Stomach (tissue), 9 donors: Measurements from ENCODE around the gene RAI1. TPM values are rescaled to one million over a fixed set of nuclear protein-coding genes. Genes with fewer than 3 reads are reported as not detected.

ENCODE experiments used
- DNase-seq, 2 donors: peaks; one replicate each; pipeline versions ENCODE4 v3.0.0 to v3.0.0-alpha.2; 2013 to 2019
- H3K27ac ChIP-seq, 5 donors: fragments of 200-600 bp in 4 of 5; sonication (generic) in 4 of 5; one replicate each; pipeline ENCODE4 v1.5.1; 2013 to 2019; ENCODE audit warnings: mild to moderate bottlenecking in 1 of 5, moderate library complexity in 1 of 5
- H3K27me3 ChIP-seq, 3 donors: fragments of 200-600 bp; sonication (generic); one replicate each; pipeline ENCODE4 v1.5.1; 2017 to 2019; ENCODE audit warnings: mixed run types in 1 of 3
- H3K36me3 ChIP-seq, 4 donors: fragments of 200-600 bp; sonication (generic); 1 replicate in 3 of 4; 2 replicates in 1 of 4; pipeline ENCODE4 v1.5.1; 2016 to 2019
- H3K4me1 ChIP-seq, 4 donors: fragments of 200-600 bp; sonication (generic); one replicate each; pipeline ENCODE4 v1.5.1; 2016 to 2019
- H3K4me3 ChIP-seq, 4 donors: fragments of 200-600 bp; sonication (generic) in 3 of 4; one replicate each; pipeline ENCODE4 v1.5.1; 2016 to 2019; ENCODE audit warnings: mild to moderate bottlenecking in 1 of 4
- H3K9me3 ChIP-seq, 4 donors: fragments of 200-600 bp; sonication (generic); one replicate each; pipeline ENCODE4 v1.5.1; 2016 to 2019
- CTCF ChIP-seq, 7 experiments: fragments of 450-650 bp in 4 of 7; fragments of 200-600 bp in 3 of 7; sonication (generic) in 3 of 7; IDR thresholded peaks; one replicate each; pipeline ENCODE4 v1.5.1; 2016 to 2019; ENCODE audit warnings: antibody characterized with exemption in 7 of 7, control low read depth in 2 of 7, mild to moderate bottlenecking in 1 of 7
- EP300 ChIP-seq: sonication (generic); formaldehyde crosslinking; IDR thresholded peaks from one replicate; pipeline ENCODE4 v1.6.1; 2017; ENCODE audit warnings: antibody characterized with exemption
- POLR2A ChIP-seq, 4 donors: fragments of 450-650 bp; IDR thresholded peaks; one replicate each; pipeline ENCODE4 v1.6.1; 2016; ENCODE audit warnings: antibody characterized with exemption in 4 of 4, control low read depth in 2 of 4, mild to moderate bottlenecking in 1 of 4, moderate library complexity in 1 of 4
- POLR2AphosphoS5 ChIP-seq, 3 donors: sonication (generic); formaldehyde crosslinking; IDR thresholded peaks; one replicate each; pipeline ENCODE4 v1.6.1; 2016; ENCODE audit warnings: antibody characterized with exemption in 3 of 3
- WGBS, 5 donors: extraction: QIAGEN DNeasy Blood & Tissue Kit in 3 of 5; methylation state at CpG; one replicate each; pipeline versions ENCODE4 v1.1.5 to v1.1.7; 2013 to 2018; 5-methylcytosine and 5-hydroxymethylcytosine counted together
- intact Hi-C: fragments of 100-400 bp; cut with DNase I; formaldehyde crosslinking; loops from one replicate; pipeline ENCODE4 v1.15.1; 2023; ENCODE audit warnings: low total_unique reads
- polyA plus RNA-seq, 3 donors: library from polyadenylated mRNA; stranded (reverse); fragments of 200-250 nt; gene quantifications; one replicate each; pipeline ENCODE4 v1.2.3, GENCODE V29; 2013
- total RNA-seq, 5 donors: library from RNA; depleted of rRNA; stranded (reverse); fragments of >200 nt; gene quantifications; one replicate each; pipeline versions ENCODE4 v1.1.0 to v1.2.3, GENCODE V29; 2014 to 2016
- donor health status: healthy with polysubstance abuse.
- donor health status: Bipolar disorder and iron deficiency.
- donor health status: healthy.

Gene RAI1
- total and polyA plus RNA-seq, 8 donors = 4.6 to 94.5 (median 28.3) TPM

GRCh38 chr17:17770632-17771044, 89.4 kb downstream of the RAI1 start:
- intact Hi-C loops = no loop called here
- 65 to 83% (median 77%) methylated on average over 12 to 13 of the region's 13 CpGs; no CpG with 5 or more reads in 1 of the 5 donors for WGBS, 5 donors
- Histone ChIP-seq H3K4me1 (peaks cover 34 to 84% (median 65%) of the 10 kb centered on the region in 4 donors), H3K4me3 (no peak overlapping the region), H3K9me3 (no peaks in the 10 kb centered on the region), H3K27me3 (no peaks in the 10 kb centered on the region), H3K27ac (peak overlapping the region in 4 of 5 donors; percentile 7 to 60 (median 52)), H3K36me3 (peaks cover 0 to under 1% (median 0%) of the 10 kb centered on the region in 4 donors)
- TF ChIP-seq CTCF (IDR thresholded peaks at IDR 0.05) = no peak
- no peak for TF ChIP-seq EP300
- TF ChIP-seq POLR2AphosphoS5 (IDR thresholded peaks at IDR 0.05) = no peak
- no peak for TF ChIP-seq POLR2A (IDR thresholded peaks at IDR 0.05)
- DNase-seq = no peak

- WGBS, 5 donors = 82 to 92% (median 89%) methylated on average over 7 to 10 of the region's 10 CpGs
- Histone ChIP-seq H3K36me3 (no peaks in the 10 kb centered on the region), H3K27ac (no peak overlapping the region), H3K4me3 (no peak overlapping the region), H3K9me3 (no peaks in the 10 kb centered on the region), H3K27me3 (no peaks in the 10 kb centered on the region), H3K4me1 (peaks cover 24 to 74% (median 56%) of the 10 kb centered on the region in 4 donors)
- TF ChIP-seq EP300 = no peak
- TF ChIP-seq CTCF (IDR thresholded peaks at IDR 0.05) = no peak
- no peak for TF ChIP-seq POLR2AphosphoS5 (IDR thresholded peaks at IDR 0.05)
- DNase-seq = no peak
- intact Hi-C loops = no loop called here
Observed at GRCh38 chr17:17771498-17772201, 90.4 kb downstream of the RAI1 start.

GRCh38 chr17:17772231-17772630, 91.0 kb downstream of the RAI1 start:
- intact Hi-C loops = no loop called here
- TF ChIP-seq POLR2A (IDR thresholded peaks at IDR 0.05) = no peak
- no peak for TF ChIP-seq EP300
- TF ChIP-seq POLR2AphosphoS5 (IDR thresholded peaks at IDR 0.05) = no peak
- no peak for TF ChIP-seq CTCF (IDR thresholded peaks at IDR 0.05)
- Histone ChIP-seq H3K36me3 (no peaks in the 10 kb centered on the region), H3K9me3 (no peaks in the 10 kb centered on the region), H3K27ac (peak overlapping the region in 2 of 5 donors; percentile 1 to 7), H3K4me3 (no peak overlapping the region), H3K4me1 (peaks cover 23 to 73% (median 52%) of the 10 kb centered on the region in 4 donors), H3K27me3 (no peaks in the 10 kb centered on the region)
- DNase-seq = no peak
- 58 to 72% (median 63%) methylated on average over 3 of the region's 3 CpGs for WGBS, 5 donors

- Histone ChIP-seq H3K36me3 (no peaks in the 10 kb centered on the region), H3K27ac (peak overlapping the region; percentile 81 to 88 (median 83)), H3K27me3 (no peaks in the 10 kb centered on the region), H3K4me3 (no peak overlapping the region), H3K4me1 (peaks cover 40 to 73% (median 54%) of the 10 kb centered on the region in 4 donors), H3K9me3 (no peaks in the 10 kb centered on the region)
- intact Hi-C loops = no loop called here
- DNase-seq = peak; percentile 80 to 87
- TF ChIP-seq CTCF (IDR thresholded peaks at IDR 0.05) = peak in 5 of 7 experiments; percentile 33 to 73 (median 54)
- TF ChIP-seq POLR2AphosphoS5 (IDR thresholded peaks at IDR 0.05) = peak in 1 of 3 donors; percentile 38
- no peak for TF ChIP-seq POLR2A (IDR thresholded peaks at IDR 0.05)
- no peak for TF ChIP-seq EP300
- WGBS, 5 donors = 29 to 45% (median 33%) methylated on average over 16 to 21 of the region's 21 CpGs
Observed at GRCh38 chr17:17774009-17774881, 93.0 kb downstream of the RAI1 start.
